Endometrial microvascular endothelial cells (primary cell): ENCODE results near the gene SMYD3. TPM values are rescaled to one million over a fixed set of nuclear protein-coding genes. Genes with fewer than 3 reads are reported as not detected.
"Not testable (repeated sequence)": the region's sequence is repeated elsewhere in the genome, so short reads cannot be mapped to it uniquely, and the experiment has no call there.

Experiments used
- in situ Hi-C: cut with HindIII; loops from 2 replicates; pipeline ENCODE4 v1.10.0; 2017; ENCODE audit warnings: low sequenced_read_pairs, low pct_unique_long_range_greater_than_20kb; ENCODE audit errors: inconsistent ontology term
- total RNA-seq: library from RNA; depleted of rRNA; stranded (reverse); fragments of >200 nt; gene quantifications from one replicate; pipeline ENCODE4 v1.2.3, GENCODE V29; 2015; ENCODE audit errors: inconsistent ontology term

The SMYD3 gene
- total RNA-seq, 1 donor from 2014 or later: 16.6 TPM

DNA sequence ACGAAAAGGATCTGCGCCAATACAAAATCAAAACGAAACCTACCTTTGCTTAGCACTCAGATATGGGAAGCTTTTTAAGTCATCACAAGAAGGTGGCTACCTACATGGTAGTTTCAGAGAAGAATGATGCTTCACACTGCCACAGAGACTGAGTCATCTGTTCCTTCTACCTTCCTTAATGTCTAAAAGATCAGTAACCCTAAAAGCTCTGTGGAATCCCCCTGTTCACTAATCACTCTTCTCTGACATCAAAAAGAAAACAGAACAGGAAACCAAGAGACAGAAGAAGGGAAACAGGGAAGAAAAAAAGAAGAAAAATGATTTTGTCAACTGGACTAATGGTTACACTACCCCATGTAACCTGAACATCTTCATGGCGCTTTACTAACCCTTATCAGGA is 177.2 kb downstream of the SMYD3 start:
- in situ Hi-C loops: no loop called here

- in situ Hi-C loops: not testable (repeated sequence)
Measured at GRCh38 chr1:246329292-246329691, 177.8 kb downstream of the SMYD3 start.

DNA sequence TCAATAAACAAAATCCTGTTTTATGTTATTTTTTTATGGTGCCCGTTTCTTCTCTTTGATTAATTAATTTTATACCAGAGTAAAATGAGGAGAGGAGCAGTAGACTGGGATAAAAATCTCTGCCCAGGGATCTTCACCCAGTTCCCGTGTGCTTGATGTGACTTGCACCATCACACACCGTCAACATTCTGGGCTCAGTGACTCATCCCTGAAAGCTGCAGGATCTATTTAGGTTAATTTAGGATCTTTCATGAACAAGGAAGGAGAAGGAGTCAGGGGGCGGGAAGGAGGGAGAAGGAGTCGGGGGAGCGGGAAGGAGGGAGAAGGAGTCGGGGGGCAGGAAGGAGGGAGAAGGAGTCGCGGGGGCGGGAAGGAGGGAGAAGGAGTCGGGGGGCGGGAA is 182.4 kb downstream of the SMYD3 start:
- in situ Hi-C loops: no loop called here

DNA sequence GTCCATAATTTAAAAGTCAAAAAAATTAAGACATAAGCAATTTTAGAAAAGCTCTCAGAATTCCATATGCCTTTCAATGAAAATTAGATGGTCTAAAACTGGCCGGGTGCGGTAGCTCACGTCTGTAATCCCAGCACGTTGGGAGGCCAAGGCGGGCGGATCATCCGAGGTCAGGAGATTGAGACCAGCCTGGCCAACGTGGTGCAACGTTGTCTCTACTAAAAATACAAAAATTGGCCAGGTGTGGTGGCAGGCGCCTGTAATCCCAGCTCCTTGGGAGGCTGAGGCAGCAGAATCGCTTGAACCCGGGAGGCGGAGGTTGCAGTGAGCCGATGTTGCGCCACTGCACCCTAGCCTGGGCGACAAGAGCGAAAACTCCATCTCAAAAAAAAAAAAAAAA is 183.0 kb downstream of the SMYD3 start:
- in situ Hi-C loops: not testable (repeated sequence)

DNA sequence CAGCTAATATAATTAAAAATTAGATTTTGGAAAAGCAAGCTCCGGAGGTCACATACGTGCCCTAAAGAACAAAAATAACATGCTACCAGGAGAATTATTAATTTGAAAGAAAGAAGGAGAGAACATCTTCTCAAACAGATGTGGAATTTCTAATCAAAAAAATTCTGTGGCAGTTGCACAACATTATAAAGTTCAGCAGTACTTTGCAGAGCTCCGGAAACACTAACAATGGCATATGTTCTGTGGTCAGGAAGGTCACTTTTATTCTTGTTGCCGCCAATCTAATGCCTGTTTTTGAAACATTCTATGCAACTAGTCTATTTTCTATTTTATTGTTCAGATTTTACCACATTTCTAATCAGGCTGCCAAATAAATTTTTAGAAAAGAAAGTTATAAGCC is 186.8 kb downstream of the SMYD3 start:
- in situ Hi-C loops: no loop called here

- in situ Hi-C loops: no loop called here
Measured at GRCh38 chr1:246319083-246319714, 187.9 kb downstream of the SMYD3 start.

- in situ Hi-C loops: no loop called here
Measured at GRCh38 chr1:246318622-246319021, 188.5 kb downstream of the SMYD3 start.

DNA sequence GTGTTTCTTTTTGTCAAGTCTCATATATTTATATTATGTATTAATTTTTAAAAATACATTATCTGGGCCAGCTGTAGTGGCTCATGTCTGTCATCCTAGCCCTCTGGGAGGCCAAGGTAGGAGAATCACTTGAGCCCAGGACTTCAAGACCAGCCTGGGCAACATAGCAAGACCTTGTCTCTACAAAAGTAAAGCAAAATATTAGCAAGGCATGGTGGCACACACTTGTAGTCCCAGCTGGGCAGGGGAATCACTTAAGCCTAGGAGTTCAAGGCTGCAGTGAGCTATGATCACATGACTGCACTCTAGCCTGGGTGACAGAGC is 189.1 kb downstream of the SMYD3 start:
- in situ Hi-C loops: no loop called here

DNA sequence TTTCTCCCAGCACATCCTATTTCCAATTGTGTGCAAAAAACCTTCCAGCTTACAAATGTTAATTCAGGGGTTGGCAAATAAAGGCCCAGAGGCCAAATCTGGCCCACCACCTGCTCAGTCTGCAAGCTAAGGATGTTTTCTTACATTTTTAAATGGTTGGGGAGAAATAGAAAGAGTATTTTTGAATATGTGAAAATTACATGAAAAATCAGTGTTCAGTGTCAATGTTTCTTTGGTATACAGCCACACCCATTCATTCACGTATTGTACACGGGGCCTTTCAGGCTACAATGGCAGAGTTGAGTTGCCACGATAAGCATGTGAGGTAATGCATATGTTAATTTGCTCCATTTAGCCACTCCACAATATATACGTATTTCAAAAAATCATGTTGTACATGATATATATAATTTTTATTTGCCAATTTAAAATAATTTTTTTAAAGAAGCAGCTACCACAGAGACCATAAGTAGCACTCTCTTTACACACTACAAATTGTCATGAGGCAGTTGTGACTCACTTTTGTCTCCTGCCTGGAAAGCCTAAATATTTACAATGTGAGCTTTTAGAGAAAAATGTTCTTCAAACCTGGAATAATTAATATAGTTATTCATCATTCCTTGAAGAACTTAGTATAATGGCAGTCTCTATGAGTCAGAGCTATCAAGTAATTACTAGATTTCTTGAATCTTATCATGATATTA is 189.6 kb downstream of the SMYD3 start:
- in situ Hi-C loops: no loop called here

DNA sequence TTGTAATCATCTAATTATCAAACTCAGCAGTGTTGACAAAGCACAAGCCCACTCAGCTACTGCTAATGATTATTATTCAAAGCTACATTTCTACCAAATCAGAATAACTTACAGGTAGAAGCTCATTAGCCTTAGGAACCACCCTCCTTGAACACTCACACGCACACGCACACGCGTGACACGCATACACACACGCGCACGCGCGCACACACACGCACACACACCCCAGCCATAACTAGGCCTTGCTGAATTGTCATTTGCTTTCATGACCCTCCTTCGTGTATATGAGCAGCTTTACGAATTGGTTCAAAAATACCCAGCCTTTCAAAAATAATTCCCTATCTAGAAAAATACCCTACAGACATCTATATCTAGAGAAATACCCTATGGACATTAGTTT is 195.6 kb downstream of the SMYD3 start:
- in situ Hi-C loops: no loop called here

DNA sequence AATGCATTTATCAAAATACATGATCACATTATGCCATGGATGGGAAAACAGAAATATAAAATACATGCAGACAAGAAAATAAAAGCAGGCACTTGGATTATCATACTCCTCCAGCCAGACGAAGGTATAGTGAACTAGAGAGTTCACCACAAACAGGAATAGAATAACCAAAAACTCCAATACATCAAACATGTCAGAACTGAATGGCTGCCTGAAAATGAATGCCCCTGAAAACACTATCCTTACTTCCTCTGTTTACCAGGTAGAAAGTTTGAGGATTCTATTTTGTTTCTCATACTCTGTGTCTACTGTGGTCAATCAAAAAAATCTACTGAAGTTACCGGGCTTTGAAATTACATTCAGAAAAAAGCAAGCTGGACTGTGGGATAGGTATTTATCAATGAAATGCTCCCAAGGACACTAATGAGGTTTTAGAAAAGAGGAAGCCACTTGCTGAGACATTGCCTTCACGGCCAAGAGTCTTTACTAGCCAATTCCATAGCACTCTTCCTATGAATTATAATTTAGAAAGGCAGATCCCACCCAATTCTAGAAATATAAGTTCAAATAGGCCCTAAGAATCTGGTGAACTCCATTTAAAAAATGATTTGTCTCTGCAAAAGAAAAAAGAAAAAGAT is 197.7 kb downstream of the SMYD3 start:
- in situ Hi-C loops: no loop called here

- in situ Hi-C loops: no loop called here
Measured at GRCh38 chr1:246308533-246309075, 198.5 kb downstream of the SMYD3 start.

DNA sequence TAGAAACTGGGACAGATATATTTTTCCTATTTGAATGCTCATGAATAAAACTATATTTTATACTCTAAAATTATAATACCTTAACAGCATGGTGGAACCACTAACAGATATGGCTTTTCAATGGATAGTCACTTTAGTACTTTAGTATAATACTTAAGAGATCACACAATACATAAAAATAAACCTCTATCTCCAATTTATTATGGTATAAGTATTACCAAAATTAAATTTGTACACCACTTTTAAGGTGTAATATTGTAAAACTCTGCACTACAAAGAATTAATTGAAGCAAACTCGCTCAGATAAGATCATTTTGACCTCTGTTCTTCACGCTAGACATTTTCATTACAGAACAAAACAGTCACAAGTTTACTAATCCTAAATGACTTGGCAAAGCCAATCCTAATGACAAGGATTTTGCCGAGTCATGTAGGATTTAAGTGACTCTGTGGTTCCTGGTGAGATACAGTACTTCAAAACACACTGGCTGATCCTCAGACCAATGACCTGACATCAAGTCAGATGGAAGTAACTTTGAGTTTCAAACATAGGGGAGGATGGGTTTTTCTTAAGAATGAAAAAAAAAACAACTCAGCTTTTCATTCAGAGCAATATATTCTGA is 200.6 kb downstream of the SMYD3 start:
- in situ Hi-C loops: no loop called here

DNA sequence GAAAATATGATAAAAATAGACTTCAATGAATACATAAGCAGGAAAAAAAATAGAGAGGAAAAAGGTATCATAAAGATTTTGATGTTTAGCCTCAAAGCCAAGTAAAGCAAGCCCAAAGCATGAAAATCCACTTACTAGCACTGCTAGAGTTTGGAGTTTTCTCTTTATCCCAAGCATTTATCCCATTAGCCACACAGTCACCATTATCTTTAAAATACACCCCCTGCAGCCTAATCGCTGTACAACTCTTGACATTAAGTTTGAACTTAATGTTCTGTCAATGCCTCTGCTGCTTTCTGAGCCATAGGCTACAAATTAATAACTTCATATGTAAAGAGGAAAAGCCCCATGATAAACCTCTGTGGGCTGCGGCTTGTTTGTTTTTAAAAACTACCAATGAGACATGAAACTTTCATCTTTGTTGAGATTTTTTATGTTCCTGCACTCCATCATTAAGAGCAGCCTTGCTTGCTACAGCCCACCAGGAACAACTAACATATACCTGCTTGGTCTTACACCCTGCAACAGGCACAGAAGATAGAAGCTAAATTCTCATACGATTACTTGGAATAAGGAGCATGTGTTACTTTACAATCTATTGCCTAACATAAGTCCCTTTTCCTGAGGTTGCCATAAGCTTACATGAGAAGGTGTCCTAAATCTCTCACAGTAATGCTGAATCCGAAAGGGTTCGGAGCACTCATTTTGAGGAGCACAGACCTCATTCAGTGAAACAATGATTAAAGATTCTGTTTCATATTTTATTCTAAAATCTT is 202.4 kb downstream of the SMYD3 start:
- in situ Hi-C loops: no loop called here

DNA sequence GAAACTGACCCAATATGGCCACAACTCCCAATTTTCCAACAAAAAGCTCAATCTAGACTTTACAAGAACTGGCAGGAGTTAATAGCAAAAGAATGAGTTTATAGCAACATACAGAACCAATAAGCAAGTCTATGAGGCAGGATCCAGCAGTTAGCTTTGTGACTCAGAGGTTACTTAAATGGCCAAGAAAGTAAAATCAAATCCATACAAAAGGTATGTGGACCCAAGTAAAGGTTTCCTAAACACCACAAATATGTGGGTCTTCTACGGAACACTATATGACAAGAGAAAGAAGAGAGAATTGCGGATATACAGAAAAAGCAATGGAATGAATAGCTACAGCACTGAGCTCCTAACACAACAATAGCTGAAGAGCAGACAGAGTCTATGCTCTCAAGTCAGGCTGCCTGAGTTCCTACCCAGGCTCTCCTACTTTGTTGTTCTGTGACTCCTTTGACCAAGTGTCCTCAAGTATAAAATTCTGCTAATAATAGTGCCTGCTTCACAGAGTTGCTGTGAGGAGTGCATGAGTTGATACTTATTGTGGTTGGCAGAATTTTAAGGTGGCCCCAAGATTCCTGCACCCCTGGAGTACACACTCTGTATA is 204.3 kb downstream of the SMYD3 start:
- in situ Hi-C loops: no loop called here

DNA sequence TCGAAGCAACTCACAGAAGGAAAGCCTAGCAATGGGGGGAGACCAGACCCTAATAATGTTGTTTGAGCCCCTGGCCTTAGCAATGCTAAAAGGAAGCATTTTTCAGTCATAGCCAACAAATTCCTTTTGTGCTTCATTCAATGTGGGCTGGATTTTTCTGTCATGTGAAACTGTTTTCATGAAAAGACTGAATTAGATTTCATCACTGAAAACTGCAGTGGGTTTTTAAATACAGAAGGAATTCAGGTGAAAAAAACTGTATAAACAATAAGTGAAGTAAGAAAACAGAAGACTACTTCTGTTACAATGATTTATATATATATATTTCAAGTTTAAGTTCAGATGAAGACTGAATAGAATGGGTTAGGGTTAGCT is 204.8 kb downstream of the SMYD3 start:
- in situ Hi-C loops: no loop called here

DNA sequence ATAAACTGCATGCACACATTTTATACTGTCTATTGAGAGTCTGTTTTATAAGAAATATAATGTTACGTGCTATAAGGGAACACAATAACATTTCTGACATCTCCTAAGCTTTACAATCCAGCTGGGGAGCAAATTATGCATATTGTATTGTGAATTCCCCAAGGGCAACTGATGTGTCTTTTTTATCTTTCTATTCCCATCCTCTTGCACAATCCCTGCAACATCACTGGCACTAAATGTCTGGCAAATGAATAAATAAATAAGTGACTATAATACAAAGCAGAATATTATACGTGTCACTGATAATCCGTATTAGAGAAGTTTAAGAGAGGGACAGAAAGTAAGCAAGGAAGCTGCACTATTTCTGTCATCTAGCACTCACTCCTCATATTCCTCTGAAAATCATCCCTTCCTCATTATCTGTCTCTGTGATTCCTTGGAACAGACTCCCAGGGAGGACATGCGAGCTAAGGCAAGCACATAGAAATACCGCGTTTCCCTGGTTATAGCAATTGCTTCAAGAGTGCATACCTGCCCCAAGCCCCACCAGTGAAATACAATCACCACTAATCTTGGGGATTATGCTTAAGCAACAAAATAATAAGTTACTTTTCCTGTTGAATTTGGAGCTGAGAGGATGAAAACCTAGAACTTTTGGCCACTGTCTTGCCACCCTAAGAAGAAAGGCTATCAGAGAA is 205.4 kb downstream of the SMYD3 start:
- in situ Hi-C loops: no loop called here
